Omental fat pad (tissue), 4 donors: Measurements from ENCODE around the gene SPATA32. TPM values are rescaled to one million over a fixed set of nuclear protein-coding genes. Genes with fewer than 3 reads are reported as not detected.

Source experiments
- ATAC-seq: fragments of 150-250 bp; one replicate; pipeline ENCODE4 v1.9.1; 2016; ENCODE audit warnings: mild to moderate bottlenecking, moderate library complexity; ENCODE audit not compliant: low FRiP score
- DNase-seq: peaks from one replicate; pipeline ENCODE4 v3.0.0-alpha.2; 2019; ENCODE audit warnings: low spot score
- CTCF ChIP-seq, 3 donors: fragments of 450-650 bp; IDR thresholded peaks; one replicate each; pipeline ENCODE4 v1.5.1; 2016 to 2017; ENCODE audit warnings: antibody characterized with exemption in 3 of 3, mild to moderate bottlenecking in 3 of 3, moderate library complexity in 2 of 3
- total RNA-seq, 4 donors: library from RNA; depleted of rRNA; stranded (reverse); fragments of >200 nt; gene quantifications; one replicate each; pipeline ENCODE4 v1.1.0, GENCODE V29; 2016

Gene SPATA32
- total RNA-seq, 4 donors from 2014 or later = 0.65 TPM; not detected in 3

GRCh38 chr17:45300060-45300751 lies 38.3 kb upstream of the SPATA32 start:
- no peak for ATAC-seq
- TF ChIP-seq CTCF (IDR thresholded peaks at IDR 0.05) = no peak
- no peak for DNase-seq

GRCh38 chr17:45299361-45299760 lies 37.5 kb upstream of the SPATA32 start:
- ATAC-seq = no peak
- no peak for DNase-seq
- TF ChIP-seq CTCF (IDR thresholded peaks at IDR 0.05) = no peak

GRCh38 chr17:45298546-45299285 lies 36.8 kb upstream of the SPATA32 start:
- ATAC-seq (no peak), DNase-seq (no peak)
- no peak for TF ChIP-seq CTCF (IDR thresholded peaks at IDR 0.05)

GRCh38 chr17:45296833-45297124 lies 34.9 kb upstream of the SPATA32 start:
- no peak for TF ChIP-seq CTCF (IDR thresholded peaks at IDR 0.05)
- ATAC-seq (no peak), DNase-seq (no peak)

GRCh38 chr17:45296003-45296832 lies 34.3 kb upstream of the SPATA32 start:
- no peak for TF ChIP-seq CTCF (IDR thresholded peaks at IDR 0.05)
- DNase-seq (no peak), ATAC-seq (no peak)

GRCh38 chr17:45294506-45294905 lies 32.6 kb upstream of the SPATA32 start:
- DNase-seq (no peak), ATAC-seq (no peak)
- TF ChIP-seq CTCF (IDR thresholded peaks at IDR 0.05) = no peak
